KMS-11 (cell line): ENCODE measurements around the gene MAP1S.

Source experiments
- H2AFZ ChIP-seq: fragments of 200-600 bp; sonication (generic); 2 replicates; pipeline ENCODE4 v1.6.1; 2016; ENCODE audit warnings: antibody characterized with exemption, mixed run types, low read depth
- H3K27ac ChIP-seq: fragments of 200-600 bp; sonication (generic); 2 replicates; pipeline ENCODE4 v1.6.1; 2016; ENCODE audit warnings: mild to moderate bottlenecking, mixed run types
- H3K27me3 ChIP-seq: fragments of 200-600 bp; sonication (generic); 2 replicates; pipeline ENCODE4 v1.6.1; 2017; ENCODE audit warnings: mild to moderate bottlenecking, low read depth, mixed run types, moderate library complexity; ENCODE audit not compliant: insufficient read depth
- H3K36me3 ChIP-seq: fragments of 200-600 bp; sonication (generic); 2 replicates; pipeline ENCODE4 v1.6.1; 2017; ENCODE audit warnings: mild to moderate bottlenecking, mixed run types; ENCODE audit not compliant: insufficient read depth
- H3K4me1 ChIP-seq: fragments of 200-600 bp; sonication (generic); 2 replicates; pipeline ENCODE4 v1.6.1; 2016; ENCODE audit warnings: mild to moderate bottlenecking, low read depth, mixed run types; ENCODE audit not compliant: poor library complexity, severe bottlenecking
- H3K4me2 ChIP-seq: fragments of 200-600 bp; sonication (generic); 2 replicates; pipeline ENCODE4 v1.7.0; 2016; ENCODE audit warnings: mild to moderate bottlenecking, mixed run types
- H3K4me3 ChIP-seq: fragments of 200-600 bp; sonication (generic); IDR thresholded peaks from 2 replicates; pipeline ENCODE4 v1.6.1; 2017; ENCODE audit warnings: low read depth, low read length, mixed read lengths; ENCODE audit not compliant: insufficient read depth
- H3K79me2 ChIP-seq: fragments of 200-600 bp; sonication (generic); 2 replicates; pipeline ENCODE4 v1.6.1; 2016; ENCODE audit warnings: low read depth, mixed run types; ENCODE audit not compliant: insufficient read depth
- H3K9ac ChIP-seq: fragments of 200-600 bp; sonication (generic); 2 replicates; pipeline ENCODE4 v1.6.1; 2016; ENCODE audit warnings: mild to moderate bottlenecking, mixed run types
- H4K20me1 ChIP-seq: fragments of 200-600 bp; sonication (generic); 2 replicates; pipeline ENCODE4 v1.6.1; 2016; ENCODE audit warnings: mild to moderate bottlenecking, mixed run types; ENCODE audit not compliant: insufficient read depth
- CTCF ChIP-seq: fragments of 200-600 bp; sonication (generic); conservative IDR thresholded peaks from 2 replicates; pipeline ENCODE4 v1.6.1; 2017; ENCODE audit warnings: low read depth, mild to moderate bottlenecking, antibody characterized with exemption, low read length, moderate library complexity, mixed read lengths

Gene MAP1S

GRCh38 chr19:17734146-17734545 lies 14.9 kb downstream of the MAP1S start:
- H2AFZ ChIP-seq: no peak overlapping the region
- no peaks in the 10 kb centered on the region for H4K20me1 ChIP-seq
- no peaks in the 10 kb centered on the region for H3K36me3 ChIP-seq
- H3K4me3 ChIP-seq: no peak overlapping the region
- H3K79me2 ChIP-seq: no peaks in the 10 kb centered on the region
- no peaks in the 10 kb centered on the region for H3K4me1 ChIP-seq
- H3K4me2 ChIP-seq: no peak overlapping the region
- H3K27ac ChIP-seq: no peak overlapping the region
- H3K27me3 ChIP-seq: no peaks in the 10 kb centered on the region
- no peak for TF ChIP-seq CTCF
- H3K9ac ChIP-seq: no peak overlapping the region

GRCh38 chr19:17735410-17735809 lies 16.1 kb downstream of the MAP1S start:
- Histone ChIP-seq H3K9ac (no peak overlapping the region), H3K4me2 (no peak overlapping the region), H3K4me1 (no peaks in the 10 kb centered on the region), H3K79me2 (no peaks in the 10 kb centered on the region), H3K36me3 (no peaks in the 10 kb centered on the region), H2AFZ (no peak overlapping the region), H3K27me3 (no peaks in the 10 kb centered on the region), H3K27ac (no peak overlapping the region), H4K20me1 (no peaks in the 10 kb centered on the region), H3K4me3 (no peak overlapping the region)
- TF ChIP-seq CTCF: no peak

- Histone ChIP-seq H3K36me3 (no peaks in the 10 kb centered on the region), H3K79me2 (no peaks in the 10 kb centered on the region)
- no peak for TF ChIP-seq CTCF
Measured at GRCh38 chr19:17737690-17738153, 18.4 kb downstream of the MAP1S start.

GRCh38 chr19:17739121-17739875 lies 20.0 kb downstream of the MAP1S start:
- no peaks in the 10 kb centered on the region for H3K36me3 ChIP-seq
- H3K4me3 ChIP-seq: no peak overlapping the region
- H4K20me1 ChIP-seq: no peaks in the 10 kb centered on the region
- H3K79me2 ChIP-seq: no peaks in the 10 kb centered on the region
- H3K9ac ChIP-seq: no peak overlapping the region
- no peaks in the 10 kb centered on the region for H3K4me1 ChIP-seq
- H3K4me2 ChIP-seq: no peak overlapping the region
- TF ChIP-seq CTCF: no peak
- no peak overlapping the region for H3K27ac ChIP-seq
- no peak overlapping the region for H2AFZ ChIP-seq
- H3K27me3 ChIP-seq: no peaks in the 10 kb centered on the region

More at GRCh38 chr19:17737690-17738153, 18.4 kb downstream of the MAP1S start:
- Histone ChIP-seq H3K9ac (no peak overlapping the region), H3K27ac (no peak overlapping the region), H4K20me1 (no peaks in the 10 kb centered on the region), H3K4me1 (no peaks in the 10 kb centered on the region), H2AFZ (no peak overlapping the region), H3K27me3 (no peaks in the 10 kb centered on the region), H3K4me2 (no peak overlapping the region), H3K4me3 (no peak overlapping the region)
